HepG2 (cell line): ENCODE results near the gene GSS. TPM values are rescaled to one million over a fixed set of nuclear protein-coding genes. Genes with fewer than 3 reads are reported as not detected.

Experiments used
- ATAC-seq: fragments of 200-7000 bp; cut with Tn5 transposase; 3 replicates; pipeline ENCODE4 v1.9.1; 2020; ENCODE audit warnings: mild to moderate bottlenecking, moderate library complexity
- BruUV-seq: library from RNA; stranded (reverse); fragments of 400-500 nt; replicated peaks from 2 replicates; lab custom pipeline; 2021; lab: Mats Ljungman, UMichigan
- CTCF ChIA-PET: fragments of 300-600 bp; formaldehyde crosslinking; extraction: SDS; loops from one replicate; lab custom pipeline; 2021; ENCODE audit warnings: low total read pairs, inconsistent platforms, low intra/inter-chr PET ratio; lab: Yijun Ruan, JAX
- POLR2A ChIA-PET: fragments of 350-600 bp; sonication (Branson Sonifier 250); formaldehyde crosslinking; loops from one replicate; lab custom pipeline; 2020; ENCODE audit warnings: antibody characterized with exemption, inconsistent platforms; lab: Yijun Ruan, JAX
- DNase-seq: peaks from one replicate; pipeline ENCODE4 v3.0.0-alpha.2; 2015; ENCODE audit warnings: low spot score
- FAIRE-seq: peaks from 3 replicates; lab custom pipeline; 2011; peaks lifted over from hg19 to GRCh38; lab: Jason Lieb, UNC
- H2AFZ ChIP-seq: one replicate; pipeline ENCODE4 v1.6.1; 2011; ENCODE audit warnings: low read length, inconsistent platforms
- H3K27ac ChIP-seq: fragments of 300-600 bp; 3 replicates; pipeline ENCODE4 v1.8.0; 2011; ENCODE audit warnings: mixed run types, mild to moderate bottlenecking, mixed read lengths, low read length, inconsistent platforms; ENCODE audit not compliant: insufficient read depth; ENCODE audit errors: extremely low read length
- H3K27me3 ChIP-seq, 2 experiments: fragments of 200-600 bp in 1 of 2; 2 replicates in 1 of 2; 3 replicates in 1 of 2; pipeline versions ENCODE4 v1.6.0 to v1.8.0; 2011; ENCODE audit warnings: low read length in 2 of 2, mild to moderate bottlenecking in 2 of 2, moderate library complexity in 2 of 2, inconsistent platforms in 1 of 2; ENCODE audit not compliant: insufficient read depth in 2 of 2, control insufficient read depth in 1 of 2
- H3K36me3 ChIP-seq, 2 experiments: fragments of 200-600 bp in 1 of 2; replicated peaks in 1 of 2; 2 replicates in 1 of 2; 3 replicates in 1 of 2; pipeline versions ENCODE4 v1.5.1 to v1.8.0; 2011; ENCODE audit warnings: low read length in 2 of 2, inconsistent platforms in 1 of 2; ENCODE audit not compliant: insufficient read depth in 2 of 2, control insufficient read depth in 1 of 2
- H3K4me1 ChIP-seq: 2 replicates; pipeline ENCODE4 v1.5.1; 2012; ENCODE audit warnings: low read length, inconsistent platforms; ENCODE audit not compliant: insufficient read depth
- H3K4me2 ChIP-seq: 2 replicates; pipeline ENCODE4 v1.6.0; 2011; ENCODE audit warnings: low read depth, low read length, inconsistent platforms
- H3K4me3 ChIP-seq, 3 experiments: fragments of 200-600 bp in 1 of 3; sonication (generic), shearing (Covaris generic) in 1 of 3; replicated peaks in 1 of 3; 2 replicates each; pipeline ENCODE4 v1.5.1; 2011 to 2016; ENCODE audit warnings: low read length in 3 of 3, inconsistent platforms in 2 of 3, low read depth in 2 of 3, mild to moderate bottlenecking in 2 of 3, control low read depth in 1 of 3, mixed read lengths in 1 of 3; ENCODE audit not compliant: insufficient read depth in 1 of 3
- H3K79me2 ChIP-seq: one replicate; pipeline ENCODE4 v1.6.1; 2011; ENCODE audit warnings: low read length, inconsistent platforms; ENCODE audit not compliant: insufficient read depth
- H3K9ac ChIP-seq: 2 replicates; pipeline ENCODE4 v1.6.0; 2011; ENCODE audit warnings: mild to moderate bottlenecking, low read depth, low read length, inconsistent platforms; ENCODE audit not compliant: insufficient read depth
- H3K9me3 ChIP-seq: 2 replicates; pipeline ENCODE4 v1.5.1; 2012; ENCODE audit warnings: mild to moderate bottlenecking, low read length
- H4K20me1 ChIP-seq: 2 replicates; pipeline ENCODE4 v1.6.0; 2011; ENCODE audit warnings: inconsistent platforms, mild to moderate bottlenecking, low read length, moderate library complexity; ENCODE audit not compliant: insufficient read depth
- FOXP4 ChIP-seq: sonication (generic); formaldehyde crosslinking; IDR thresholded peaks from 2 replicates; pipeline ENCODE4 v1.4.0; 2020; ENCODE audit warnings: missing genetic modification reagents
- GABPA ChIP-seq, 2 experiments: IDR thresholded peaks; 2 replicates each; pipeline ENCODE4 v1.6.1; 2011 to 2016; ENCODE audit warnings: low read depth in 2 of 2, low read length in 1 of 2, missing biosample characterization in 1 of 2, missing genetic modification characterization in 1 of 2
- HNF1A ChIP-seq, 2 experiments: sonication (generic) in 1 of 2; formaldehyde crosslinking in 1 of 2; IDR thresholded peaks; 2 replicates each; pipeline versions ENCODE4 v1.4.0 to v1.6.1; 2016 to 2020; ENCODE audit warnings: borderline replicate concordance in 1 of 2, low read depth in 1 of 2, mild to moderate bottlenecking in 1 of 2, missing genetic modification reagents in 1 of 2
- KLF16 ChIP-seq, 2 experiments: sonication (generic) in 1 of 2; formaldehyde crosslinking in 1 of 2; IDR thresholded peaks; 2 replicates each; pipeline versions ENCODE4 v1.6.1 to v1.8.0; 2016 to 2023; ENCODE audit warnings: missing genetic modification reagents in 2 of 2, missing compliant biosample characterization in 1 of 2
- MAFK ChIP-seq, 2 experiments: IDR thresholded peaks in 1 of 2; conservative IDR thresholded peaks in 1 of 2; 2 replicates each; pipeline ENCODE4 v1.6.1; 2011; ENCODE audit warnings: improper control_type of control experiment in 2 of 2, low read length in 2 of 2
- MIXL1 ChIP-seq: IDR thresholded peaks from 2 replicates; pipeline ENCODE4 v1.6.1; 2016
- NFIC ChIP-seq: IDR thresholded peaks from 2 replicates; pipeline ENCODE4 v1.6.1; 2012; ENCODE audit warnings: mild to moderate bottlenecking, low read length, inconsistent platforms
- SOX5 ChIP-seq: IDR thresholded peaks from 2 replicates; pipeline ENCODE4 v1.6.1; 2016; ENCODE audit warnings: borderline replicate concordance
- SOX6 ChIP-seq, 2 experiments: fragments of 450-650 bp in 1 of 2; sonication (generic) in 1 of 2; formaldehyde crosslinking in 1 of 2; IDR thresholded peaks; 2 replicates each; pipeline versions ENCODE4 v1.4.0 to v1.6.1; 2017 to 2020; ENCODE audit warnings: antibody characterized with exemption in 1 of 2, mild to moderate bottlenecking in 1 of 2, missing genetic modification reagents in 1 of 2
- SP5 ChIP-seq: IDR thresholded peaks from 2 replicates; pipeline ENCODE4 v1.6.1; 2016; ENCODE audit warnings: low read depth, borderline replicate concordance
- ZNF343 ChIP-seq: sonication (generic); formaldehyde crosslinking; IDR thresholded peaks from 2 replicates; pipeline ENCODE4 v1.4.0; 2020; ENCODE audit warnings: mild to moderate bottlenecking, missing genetic modification reagents
- WGBS: methylation state at CpG from one replicate; pipeline ENCODE4 v1.1.6; 2017; ENCODE audit warnings: low lambda C conversion rate; 5-methylcytosine and 5-hydroxymethylcytosine counted together
- in situ Hi-C: cut with HindIII; loops from 2 replicates; pipeline ENCODE4 v1.10.0; 2017; ENCODE audit warnings: low pct_unique_long_range_greater_than_20kb; ENCODE audit not compliant: extremely low pct_ligation_motif_present
- intact Hi-C: fragments of 100-400 bp; cut with micrococcal nuclease; formaldehyde crosslinking; loops from one replicate; pipeline ENCODE4 v1.10.0; 2022; ENCODE audit not compliant: unreplicated experiment
- polyA plus RNA-seq, 8 experiments: library from polyadenylated mRNA; depleted of rRNA in 3 of 8; stranded (reverse) in 7 of 8; unstranded in 1 of 8; fragments of >200 nt; fragmentation: Illumina TruSeq in 4 of 8; extraction: Trizol in 4 of 8; gene quantifications; 2 replicates each; pipeline versions ENCODE4 v1.2.1 to v1.2.3, GENCODE V29; 2011 to 2016; ENCODE audit warnings: low read depth in 4 of 8, missing spikeins in 1 of 8, mixed read lengths in 1 of 8; ENCODE audit not compliant: insufficient read depth in 1 of 8
- total RNA-seq, 5 experiments: library from RNA; depleted of rRNA; stranded (reverse); fragments of >200 nt; fragmentation: Illumina TruSeq; extraction: Trizol; gene quantifications; 2 replicates each; pipeline ENCODE4 v1.2.3, GENCODE V29; 2016; ENCODE audit warnings: low read depth in 1 of 5
- TF ChIP-seq, protein P1 (sequence below): IDR thresholded peaks from 2 replicates; pipeline ENCODE4 v1.6.1; 2012; ENCODE audit warnings: low read depth, low read length, improper control_type of control experiment
- TF ChIP-seq, protein P2 (sequence below): sonication (generic); formaldehyde crosslinking; IDR thresholded peaks from 2 replicates; pipeline ENCODE4 v1.5.1; 2020; ENCODE audit warnings: mild to moderate bottlenecking, moderate library complexity, missing genetic modification reagents

The GSS gene
- total and polyA plus RNA-seq, 2 of the 13 experiments (the other 11 are each of a cell fraction or from before 2014, with no cell fraction given) = 80.1 to 102 TPM

DNA sequence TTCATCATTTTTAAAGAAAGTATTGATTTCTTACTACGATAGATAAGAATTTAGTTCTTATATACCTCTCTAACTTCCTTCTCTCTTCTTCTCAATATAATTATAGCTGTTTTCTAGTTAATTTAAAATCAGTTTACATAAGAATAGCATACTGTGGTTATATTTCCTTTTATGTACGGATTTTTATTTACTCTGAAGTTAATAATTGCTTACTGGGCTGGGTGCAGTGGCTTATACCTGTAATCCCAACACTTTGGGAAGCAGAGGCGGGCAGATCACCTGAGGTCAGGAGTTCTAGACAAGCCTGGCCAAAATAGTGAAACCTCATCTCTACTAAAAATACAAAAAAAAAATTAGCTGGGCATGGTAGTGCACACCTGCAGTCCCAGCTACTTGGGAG lies 69.5 kb downstream of the GSS start:
- Histone ChIP-seq H3K79me2 (no peaks in the 10 kb centered on the region), H3K4me2 (no peak overlapping the region), H2AFZ (no peak overlapping the region), H3K27ac (no peak overlapping the region), H3K27me3 (no peaks in the 10 kb centered on the region), H3K4me1 (peaks cover 16% of the 10 kb centered on the region), H3K9me3 (no peaks in the 10 kb centered on the region), H3K4me3 (no peak overlapping the region), H3K36me3 (peaks cover 3 to 35% of the 10 kb centered on the region in 2 experiments; a peak in 4 of 5 replicates), H4K20me1 (peaks cover 7% of the 10 kb centered on the region; the same call in 1 of the 2 replicates), H3K9ac (no peak overlapping the region)
- FAIRE-seq (no peak), ATAC-seq (peak; percentile 43; the same call in 1 of the 3 replicates), DNase-seq (no peak)
- TF ChIP-seq SOX5 = peak; percentile 53; the same call in 1 of the 2 replicates
- 0 out of 2 replicates have a peak, but pooled peaks have one; percentile 15 for TF ChIP-seq FOXP4 (CRISPR knock-in tag)
- no peak for TF ChIP-seq ZNF343 (CRISPR knock-in tag)
- 0 out of 2 replicates have a peak, but pooled peaks have one; percentile 26 for TF ChIP-seq NFIC
- TF ChIP-seq MIXL1 = no peak
- TF ChIP-seq SP5 = peak; percentile 14; the same call in 1 of the 2 replicates
- TF ChIP-seq, protein P1, sequence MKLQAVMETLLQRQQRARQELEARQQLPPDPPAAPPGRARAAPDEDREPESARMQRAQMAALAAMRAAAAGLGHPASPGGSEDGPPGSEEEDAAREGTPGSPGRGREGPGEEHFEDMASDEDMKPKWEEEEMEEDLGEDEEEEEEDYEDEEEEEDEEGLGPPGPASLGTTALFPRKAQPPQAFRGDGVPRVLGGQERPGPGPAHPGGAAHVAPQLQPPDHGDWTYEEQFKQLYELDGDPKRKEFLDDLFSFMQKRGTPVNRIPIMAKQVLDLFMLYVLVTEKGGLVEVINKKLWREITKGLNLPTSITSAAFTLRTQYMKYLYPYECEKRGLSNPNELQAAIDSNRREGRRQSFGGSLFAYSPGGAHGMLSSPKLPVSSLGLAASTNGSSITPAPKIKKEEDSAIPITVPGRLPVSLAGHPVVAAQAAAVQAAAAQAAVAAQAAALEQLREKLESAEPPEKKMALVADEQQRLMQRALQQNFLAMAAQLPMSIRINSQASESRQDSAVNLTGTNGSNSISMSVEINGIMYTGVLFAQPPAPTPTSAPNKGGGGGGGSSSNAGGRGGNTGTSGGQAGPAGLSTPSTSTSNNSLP = peak; percentile 31; the same call in 1 of the 2 replicates
- TF ChIP-seq HNF1A (IDR thresholded peaks at IDR 0.05; ENCODE audit: low read depth) = peak; percentile 78
- TF ChIP-seq HNF1A (CRISPR knock-in tag; IDR thresholded peaks at IDR 0.05; ENCODE audit: borderline replicate concordance) = peak; percentile 85; the same call in 1 of the 2 replicates
- TF ChIP-seq KLF16 (CRISPR knock-in tag; IDR thresholded peaks at IDR 0.05) = 0 out of 4 replicates have a peak, but pooled peaks of 1 of the 2 experiments have one; percentile 29
- peak in 1 of 2 experiments; percentile 12; a peak in 1 of 4 replicates for TF ChIP-seq MAFK (conservative IDR thresholded peaks at IDR 0.05 in 1 of 2, IDR thresholded peaks at IDR 0.05 in 1 of 2; ENCODE audit: low read length in 2 of 2)
- no peak for TF ChIP-seq SOX6 (IDR thresholded peaks at IDR 0.05)
- 0 out of 2 replicates have a peak, but pooled peaks have one; percentile 16 for TF ChIP-seq SOX6 (CRISPR knock-in tag; IDR thresholded peaks at IDR 0.05)
- TF ChIP-seq, protein P2, sequence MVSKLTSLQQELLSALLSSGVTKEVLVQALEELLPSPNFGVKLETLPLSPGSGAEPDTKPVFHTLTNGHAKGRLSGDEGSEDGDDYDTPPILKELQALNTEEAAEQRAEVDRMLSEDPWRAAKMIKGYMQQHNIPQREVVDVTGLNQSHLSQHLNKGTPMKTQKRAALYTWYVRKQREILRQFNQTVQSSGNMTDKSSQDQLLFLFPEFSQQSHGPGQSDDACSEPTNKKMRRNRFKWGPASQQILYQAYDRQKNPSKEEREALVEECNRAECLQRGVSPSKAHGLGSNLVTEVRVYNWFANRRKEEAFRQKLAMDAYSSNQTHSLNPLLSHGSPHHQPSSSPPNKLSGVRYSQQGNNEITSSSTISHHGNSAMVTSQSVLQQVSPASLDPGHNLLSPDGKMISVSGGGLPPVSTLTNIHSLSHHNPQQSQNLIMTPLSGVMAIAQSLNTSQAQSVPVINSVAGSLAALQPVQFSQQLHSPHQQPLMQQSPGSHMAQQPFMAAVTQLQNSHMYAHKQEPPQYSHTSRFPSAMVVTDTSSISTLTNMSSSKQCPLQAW (CRISPR knock-in tag) = 0 out of 2 replicates have a peak, but pooled peaks have one; percentile 36
- no peak for TF ChIP-seq GABPA (IDR thresholded peaks at IDR 0.05; ENCODE audit: low read depth, low read length)
- TF ChIP-seq GABPA (CRISPR knock-in tag; IDR thresholded peaks at IDR 0.05; ENCODE audit: low read depth) = no peak
- WGBS = 61% methylated on average over 3 of the region's 3 CpGs
- no TSS peak for BruUV-seq
- intact Hi-C loops = no loop called here
- POLR2A ChIA-PET = interaction anchor here (3.6 kb wide), 1 partner anchor 10 kb away, joined by 19 read pairs; the partner anchor contains the start of gene ACSS2
- CTCF ChIA-PET = no interaction called here
- in situ Hi-C loops = no loop called here
